Gastrocnemius medialis (tissue), 4 donors: ENCODE results near the gene ECHDC3.

Experiments used
- POLR2A ChIP-seq, 2 donors: fragments of 450-650 bp; IDR thresholded peaks; one replicate each; pipeline ENCODE4 v1.6.1; 2017; ENCODE audit warnings: antibody characterized with exemption in 2 of 2, mild to moderate bottlenecking in 2 of 2, moderate library complexity in 2 of 2
- TF ChIP-seq, protein P1 (sequence below), 5 experiments: fragments of 450-650 bp in 3 of 5; fragments of 200-600 bp in 2 of 5; sonication (generic) in 2 of 5; IDR thresholded peaks in 4 of 5; conservative IDR thresholded peaks in 1 of 5; 1 replicate in 4 of 5; 2 replicates in 1 of 5; pipeline ENCODE4 v1.5.1; 2016 to 2019; ENCODE audit warnings: antibody characterized with exemption in 5 of 5, mild to moderate bottlenecking in 3 of 5, moderate library complexity in 3 of 5

DNA sequence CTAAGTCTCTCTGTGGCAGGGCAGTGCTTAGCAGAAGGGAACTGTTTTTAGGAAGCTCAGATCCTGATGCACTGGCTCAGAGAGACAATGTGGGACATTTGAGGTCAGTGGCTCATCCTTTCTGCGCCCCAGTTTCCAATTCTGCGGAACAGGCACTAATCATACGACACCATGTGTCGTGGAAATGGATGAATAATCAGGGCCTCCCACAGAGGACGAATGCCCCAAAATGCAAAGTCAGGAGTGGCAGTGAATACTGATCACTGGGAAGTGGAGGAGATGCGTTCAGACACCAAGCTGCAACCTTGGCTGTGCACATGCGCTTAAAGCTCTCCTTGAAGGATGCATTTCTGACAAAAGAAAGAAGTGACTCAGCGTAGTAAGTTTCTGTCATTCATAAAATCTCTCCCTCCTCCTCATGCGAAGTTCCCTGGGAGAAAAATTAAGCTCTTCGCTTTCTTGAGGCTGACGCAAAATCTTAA, 21.9 kb upstream of the ECHDC3 start:
- TF ChIP-seq, protein P1, sequence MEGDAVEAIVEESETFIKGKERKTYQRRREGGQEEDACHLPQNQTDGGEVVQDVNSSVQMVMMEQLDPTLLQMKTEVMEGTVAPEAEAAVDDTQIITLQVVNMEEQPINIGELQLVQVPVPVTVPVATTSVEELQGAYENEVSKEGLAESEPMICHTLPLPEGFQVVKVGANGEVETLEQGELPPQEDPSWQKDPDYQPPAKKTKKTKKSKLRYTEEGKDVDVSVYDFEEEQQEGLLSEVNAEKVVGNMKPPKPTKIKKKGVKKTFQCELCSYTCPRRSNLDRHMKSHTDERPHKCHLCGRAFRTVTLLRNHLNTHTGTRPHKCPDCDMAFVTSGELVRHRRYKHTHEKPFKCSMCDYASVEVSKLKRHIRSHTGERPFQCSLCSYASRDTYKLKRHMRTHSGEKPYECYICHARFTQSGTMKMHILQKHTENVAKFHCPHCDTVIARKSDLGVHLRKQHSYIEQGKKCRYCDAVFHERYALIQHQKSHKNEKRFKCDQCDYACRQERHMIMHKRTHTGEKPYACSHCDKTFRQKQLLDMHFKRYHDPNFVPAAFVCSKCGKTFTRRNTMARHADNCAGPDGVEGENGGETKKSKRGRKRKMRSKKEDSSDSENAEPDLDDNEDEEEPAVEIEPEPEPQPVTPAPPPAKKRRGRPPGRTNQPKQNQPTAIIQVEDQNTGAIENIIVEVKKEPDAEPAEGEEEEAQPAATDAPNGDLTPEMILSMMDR (IDR thresholded peaks at IDR 0.05 in 4 of 5, conservative IDR thresholded peaks at IDR 0.05 in 1 of 5) = no peak
- no peak for TF ChIP-seq POLR2A (IDR thresholded peaks at IDR 0.05)
